ENCODE results near the gene CFAP74.

CFAP74 gene

DNA sequence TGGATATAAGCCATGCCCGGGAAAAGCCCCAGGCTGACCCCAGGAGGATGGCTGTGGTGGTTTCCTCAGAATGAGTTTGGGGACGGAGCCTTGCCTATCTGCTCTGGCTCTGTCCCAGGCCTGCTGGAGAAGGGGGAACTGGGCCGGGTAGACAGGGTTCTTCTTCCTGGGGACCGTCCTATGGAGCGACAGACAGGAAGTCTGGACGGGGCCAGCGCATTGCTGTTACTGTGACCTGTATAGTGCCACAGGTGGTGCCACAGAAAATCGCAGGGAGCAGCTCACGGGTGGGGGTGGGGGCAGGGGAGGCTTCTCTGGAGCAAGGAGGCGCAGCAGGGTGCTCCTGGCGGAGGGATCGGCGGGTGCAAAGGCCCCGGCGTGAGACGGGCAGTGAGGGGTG is 36.4 kb downstream of the CFAP74 start:
- DNase-seq, result no peak

DNA sequence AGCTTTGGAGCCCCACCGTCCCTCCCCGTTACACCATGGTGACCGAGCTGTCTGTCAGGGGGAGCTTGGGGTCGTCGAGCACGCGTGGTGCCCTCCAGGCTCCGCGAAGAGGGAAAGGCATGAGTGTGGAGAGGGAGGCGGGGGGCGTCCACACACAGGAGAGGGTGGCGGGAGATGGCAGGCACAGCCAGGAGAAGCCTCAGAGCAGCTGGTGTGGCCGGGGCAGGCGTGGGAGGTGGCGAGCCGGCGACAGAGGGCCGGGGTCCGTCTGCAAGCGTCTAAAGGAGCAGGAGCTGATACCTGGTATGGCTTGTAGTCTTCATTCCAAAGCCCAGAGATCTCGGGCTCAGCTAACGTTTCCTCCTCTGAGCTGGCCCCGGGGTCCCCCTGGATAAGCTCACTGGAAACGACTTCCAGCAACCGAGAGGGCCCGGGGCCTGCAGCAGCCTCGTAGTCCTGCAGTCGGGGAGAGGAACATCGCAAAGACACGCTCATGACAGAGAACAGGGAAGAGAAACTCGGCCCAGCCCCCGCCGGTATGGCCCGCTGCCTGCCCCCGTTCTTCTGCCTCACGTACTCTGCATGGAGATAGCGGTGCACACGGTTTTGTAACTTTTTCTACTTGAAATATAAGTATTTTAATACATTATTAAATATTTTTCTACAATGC is 37.4 kb downstream of the CFAP74 start:
- no peak for DNase-seq

DNA sequence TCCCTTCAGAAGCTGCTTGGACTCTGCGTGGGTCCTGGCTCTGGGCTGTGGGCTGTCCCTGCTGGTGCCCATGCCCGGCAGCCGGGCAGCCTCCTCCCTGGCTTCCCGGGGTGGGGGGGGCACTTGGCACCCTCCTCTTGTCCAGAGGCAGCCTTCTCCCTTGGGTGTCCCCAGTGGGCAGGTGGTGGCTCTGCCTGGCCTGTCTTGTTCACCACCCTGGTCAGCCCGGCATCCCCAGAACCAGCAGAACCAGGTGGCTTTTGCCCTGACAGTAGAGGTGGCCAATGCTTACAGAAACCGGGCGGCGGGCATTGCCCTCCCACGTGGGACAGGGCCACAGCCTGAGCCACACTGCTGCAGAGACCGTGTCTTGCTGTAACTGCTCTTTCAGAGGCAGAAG is 38.0 kb downstream of the CFAP74 start:
- DNase-seq, result no peak

DNA sequence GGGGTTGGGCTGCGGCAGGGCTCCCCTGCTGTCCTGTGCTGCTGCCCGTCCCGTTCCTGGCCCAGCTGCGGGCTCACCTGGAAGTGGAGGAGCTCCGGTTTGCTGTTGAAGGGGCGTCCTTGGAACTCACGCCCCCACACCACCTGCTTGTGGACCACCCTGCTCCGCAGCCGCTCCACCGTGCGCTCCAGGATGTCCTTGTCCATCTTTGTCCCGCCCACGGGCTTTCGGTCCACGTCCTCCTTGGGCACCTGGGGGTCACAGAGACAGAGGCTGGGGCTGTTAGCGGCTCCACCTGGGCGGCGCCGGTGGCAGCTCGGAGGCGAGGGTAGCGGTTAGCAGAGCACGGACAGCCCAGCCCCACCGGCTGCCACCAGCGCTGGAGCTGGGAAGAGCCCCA is 38.8 kb downstream of the CFAP74 start:
- DNase-seq, result no peak

DNA sequence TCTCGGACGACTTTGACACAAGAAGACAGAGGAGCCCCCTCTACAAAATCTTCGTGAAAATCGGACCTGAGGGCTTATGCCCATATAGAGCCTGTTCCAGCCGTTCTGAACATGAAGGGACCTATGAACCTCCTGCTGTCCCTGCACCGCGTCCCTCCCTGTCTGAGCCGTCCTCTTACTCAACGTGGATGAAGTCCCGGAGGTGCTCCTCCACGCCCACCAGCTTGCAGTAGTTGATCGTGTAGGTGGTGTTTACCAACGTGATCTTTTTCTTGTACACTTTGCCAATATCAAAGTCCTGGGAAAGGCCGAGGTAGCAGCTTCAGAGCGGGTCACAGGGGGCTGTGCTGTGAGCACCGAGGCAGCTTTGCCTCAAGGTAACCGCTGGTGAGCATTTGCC is 40.0 kb downstream of the CFAP74 start:
- no peak for DNase-seq

DNA sequence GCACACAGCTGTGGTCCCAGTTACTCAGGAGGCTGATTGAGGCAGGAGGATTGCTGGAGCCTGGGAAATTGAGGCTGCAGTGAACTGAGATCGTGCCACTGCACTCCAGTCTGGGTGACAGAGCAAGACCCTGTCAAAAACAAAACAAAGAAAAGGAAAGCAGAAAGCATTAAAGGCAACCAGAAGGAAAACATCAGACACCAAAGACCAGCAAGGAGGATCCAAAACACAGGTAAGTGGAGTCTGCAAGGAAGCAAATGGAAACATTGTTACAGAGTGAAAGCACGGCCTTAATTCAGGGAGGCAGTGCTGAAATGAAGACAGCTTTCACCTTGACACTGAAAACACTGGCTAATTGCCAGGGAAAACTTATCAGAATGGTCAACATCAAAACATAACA is 40.8 kb downstream of the CFAP74 start:
- DNase-seq, result no peak

DNA sequence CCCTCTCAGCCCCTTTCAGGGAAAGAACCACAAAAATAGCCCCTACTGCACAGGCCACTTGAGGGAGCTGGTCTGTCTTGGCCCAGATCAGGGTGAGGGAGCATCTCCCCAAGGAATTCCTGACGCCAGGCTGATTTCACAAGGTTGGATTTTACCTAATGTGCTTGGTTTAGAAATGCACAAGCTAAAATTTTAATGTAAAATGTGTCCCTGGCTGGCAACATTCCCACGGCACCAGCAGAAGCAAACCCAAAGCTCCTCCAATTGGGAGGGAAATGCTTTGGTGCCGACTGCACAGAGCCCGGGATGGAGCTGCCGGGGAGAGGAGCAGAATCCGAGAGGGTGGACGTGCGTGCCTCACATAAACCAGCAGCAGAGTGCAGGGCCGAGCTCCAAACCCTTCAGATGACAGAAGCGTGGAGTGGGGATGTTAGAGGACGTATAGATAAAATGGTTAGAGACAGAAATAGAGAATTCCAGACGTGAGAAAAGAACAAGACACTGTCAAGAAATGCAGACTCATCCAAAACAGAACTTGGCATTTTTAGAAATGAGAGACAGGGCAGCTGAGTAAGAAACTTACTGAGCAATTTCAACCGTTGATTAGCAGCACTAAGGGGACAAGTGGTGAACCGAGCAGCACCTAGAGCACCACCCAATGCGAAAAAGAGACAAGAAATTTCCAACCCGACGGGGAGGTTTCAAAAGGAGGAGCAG is 42.9 kb downstream of the CFAP74 start:
- no peak for DNase-seq

DNA sequence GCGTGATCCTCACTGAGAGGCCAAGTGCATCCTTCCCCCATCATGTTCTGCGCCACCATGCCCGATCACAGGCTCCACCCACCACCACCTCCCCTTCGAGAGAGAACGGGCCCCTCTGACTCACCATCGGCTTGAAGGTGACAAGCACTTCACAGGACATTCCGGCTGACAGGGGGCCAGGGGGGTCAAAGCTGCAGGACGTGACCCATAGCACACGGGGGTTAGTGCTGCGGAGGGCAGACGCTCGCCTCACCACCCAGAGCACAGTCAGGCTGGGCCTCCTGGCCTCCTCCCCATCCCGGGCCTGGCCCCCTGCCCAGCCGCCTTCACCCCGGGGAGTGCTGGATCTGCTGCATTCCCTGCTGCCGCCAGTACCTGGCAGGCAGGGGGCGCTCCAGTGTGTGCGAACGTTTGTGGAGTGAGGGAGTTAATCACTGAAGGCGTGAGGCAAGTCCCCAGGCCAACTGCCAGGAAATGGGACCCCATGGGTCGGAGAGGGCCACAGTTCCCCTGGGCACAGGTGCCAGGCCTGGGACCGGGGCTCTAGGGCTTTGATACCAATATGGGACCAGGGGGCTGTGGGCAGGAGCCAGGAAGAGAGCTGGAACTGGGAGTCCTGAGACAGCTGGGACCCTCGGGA is 43.6 kb downstream of the CFAP74 start:
- DNase-seq, result peak; percentile 55

DNA sequence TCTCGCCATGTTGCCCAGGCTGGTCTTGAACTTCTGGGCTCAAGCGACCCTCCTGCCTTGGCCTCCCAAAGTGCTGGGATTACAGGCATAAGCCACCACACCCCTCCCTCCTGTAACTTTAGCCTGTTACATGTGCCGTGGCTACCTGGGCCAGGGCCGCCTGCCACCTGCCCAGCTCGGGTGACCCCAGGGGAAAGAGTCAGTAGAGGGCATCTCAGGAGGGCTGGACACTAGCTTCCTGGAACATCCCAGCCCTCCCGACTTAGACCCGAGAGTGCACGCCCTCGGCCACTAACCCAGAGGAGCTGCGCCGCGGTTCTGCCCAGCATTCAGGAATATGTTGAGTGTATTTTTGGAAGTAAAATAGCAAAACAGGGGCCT is 44.1 kb downstream of the CFAP74 start:
- DNase-seq, result no peak

DNA sequence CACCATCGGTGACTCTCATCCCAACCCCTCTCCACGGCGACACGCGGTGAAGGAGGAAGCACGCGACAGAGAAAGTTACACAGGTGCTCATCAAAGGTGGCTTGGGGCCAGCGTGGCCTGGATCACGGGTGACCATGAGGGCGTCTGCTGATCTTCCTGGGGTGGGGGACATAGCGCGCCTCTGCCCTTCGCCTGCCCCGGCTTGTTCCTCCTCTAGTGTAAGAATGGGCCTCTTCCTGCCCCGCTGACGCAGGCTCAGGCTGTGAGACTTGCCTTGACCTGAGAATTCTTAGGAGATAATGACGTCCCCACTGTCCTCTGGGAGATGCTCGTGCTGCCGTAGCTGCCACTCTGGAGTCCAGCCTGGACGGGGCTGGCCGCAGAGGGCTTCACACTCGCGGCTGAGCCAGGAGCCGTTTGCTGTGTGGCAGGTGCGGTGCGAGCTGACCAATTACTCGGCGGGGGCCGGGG is 45.5 kb downstream of the CFAP74 start:
- DNase-seq, result no peak

DNA sequence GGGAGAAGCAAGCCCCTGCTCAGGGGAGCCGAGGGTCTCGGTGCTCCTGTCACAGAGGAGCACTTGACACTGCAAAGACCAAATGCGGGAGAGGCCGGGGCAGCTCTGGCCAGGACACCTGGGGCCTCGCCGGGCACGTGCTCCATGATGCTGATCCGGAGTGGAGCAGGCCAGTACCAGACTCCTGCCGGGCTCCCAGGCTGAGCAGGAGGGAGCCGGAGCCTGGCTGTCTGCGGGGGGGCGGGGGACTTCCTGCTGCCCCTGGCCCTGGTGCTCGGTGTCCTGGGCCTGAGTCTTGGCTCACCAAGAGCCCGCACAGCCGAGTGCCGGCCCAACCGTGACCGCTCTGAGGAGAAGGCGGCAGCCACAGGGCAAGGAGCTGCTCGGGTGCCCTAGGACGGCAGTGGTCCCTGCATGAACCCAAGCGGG is 46.0 kb downstream of the CFAP74 start:
- no peak for DNase-seq

DNA sequence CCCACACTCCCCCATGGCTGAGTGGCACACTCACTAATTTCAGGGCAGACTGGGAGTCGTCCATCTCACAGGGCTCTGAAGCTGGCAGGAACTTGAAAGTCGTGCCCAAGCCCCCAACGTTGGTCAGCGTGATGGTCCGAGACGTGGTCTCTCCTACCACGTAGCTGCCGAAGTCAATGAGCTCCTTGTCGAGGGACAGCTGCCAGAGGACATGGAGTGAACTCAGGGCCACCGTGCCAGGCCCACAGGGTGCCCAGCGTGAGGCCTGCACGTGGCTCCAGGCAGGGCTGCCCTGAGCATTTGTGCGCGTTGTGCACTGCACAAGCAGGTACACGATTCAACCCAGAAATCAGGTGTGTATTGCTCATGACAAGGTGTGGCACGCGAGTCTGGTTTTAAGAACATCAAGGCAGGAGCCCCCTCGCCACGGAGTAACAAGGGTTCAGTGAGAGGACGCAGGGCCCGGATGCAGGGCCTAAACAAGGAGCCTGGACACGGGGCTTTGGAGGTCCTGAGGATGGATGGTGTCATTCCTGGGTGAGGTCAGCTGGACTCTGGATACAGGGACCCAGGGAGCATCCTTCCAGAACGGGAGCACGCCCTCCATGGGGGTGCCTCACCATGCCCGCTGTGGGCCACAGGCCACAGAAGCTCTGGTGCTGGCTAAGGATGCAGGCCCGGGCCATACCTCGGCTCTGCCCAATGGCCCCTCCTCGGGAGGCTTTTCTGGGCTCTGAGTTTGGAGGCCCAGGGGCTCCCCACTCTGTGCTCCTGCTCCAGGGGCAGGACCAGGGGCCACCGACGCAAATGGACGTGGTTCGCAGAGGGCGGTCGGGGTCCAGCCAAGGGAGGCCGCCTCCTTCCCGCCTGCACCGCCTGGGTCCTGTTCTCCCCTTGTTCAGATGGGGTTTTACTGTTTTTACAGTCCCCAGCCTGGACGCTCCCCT is 46.7 kb downstream of the CFAP74 start:
- no peak for DNase-seq

DNA sequence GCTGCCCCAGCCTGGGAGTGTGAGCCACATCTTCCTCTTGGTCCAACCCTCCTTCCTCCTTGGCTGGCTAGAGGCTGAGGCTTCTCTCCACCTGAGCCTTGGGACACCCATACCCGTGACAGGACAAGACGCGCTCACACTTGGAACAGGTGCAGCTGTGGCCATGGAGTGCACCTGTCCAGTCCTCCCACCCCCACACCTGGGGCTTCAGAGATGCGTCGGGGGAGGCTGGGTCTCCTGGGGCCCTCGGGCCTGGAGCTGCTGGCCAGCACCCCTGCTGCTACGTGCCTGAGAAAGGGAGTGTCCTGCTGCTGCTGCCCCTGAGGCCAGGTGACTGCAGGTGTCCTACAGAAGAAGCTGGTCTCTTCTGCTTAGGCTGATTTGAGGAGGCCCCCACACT is 47.5 kb downstream of the CFAP74 start:
- DNase-seq, result peak; percentile 56

DNA sequence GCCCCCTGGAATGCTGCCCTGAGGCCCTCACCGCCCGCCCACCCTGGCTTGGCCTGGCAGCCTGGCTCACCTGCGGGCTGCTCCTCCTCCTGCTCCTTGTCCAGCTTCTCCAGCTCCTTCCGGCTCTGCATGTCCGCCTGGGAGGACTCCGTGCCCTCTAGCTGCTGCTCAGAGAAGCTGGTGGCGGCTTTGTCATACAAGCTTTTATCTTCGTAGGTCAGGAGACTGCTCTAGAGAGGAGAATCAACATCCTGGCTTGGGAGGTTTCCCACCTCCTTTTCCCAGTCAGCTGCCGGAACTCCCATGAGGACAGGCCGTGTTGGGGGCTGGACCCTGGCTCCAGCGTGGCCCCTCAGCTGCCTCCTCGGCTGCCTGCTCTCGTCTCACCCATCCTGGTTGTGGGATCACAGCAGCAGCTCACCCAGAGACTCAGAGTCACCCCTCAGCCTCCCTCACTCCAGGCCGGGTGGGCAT is 47.9 kb downstream of the CFAP74 start:
- DNase-seq, result no peak

DNA sequence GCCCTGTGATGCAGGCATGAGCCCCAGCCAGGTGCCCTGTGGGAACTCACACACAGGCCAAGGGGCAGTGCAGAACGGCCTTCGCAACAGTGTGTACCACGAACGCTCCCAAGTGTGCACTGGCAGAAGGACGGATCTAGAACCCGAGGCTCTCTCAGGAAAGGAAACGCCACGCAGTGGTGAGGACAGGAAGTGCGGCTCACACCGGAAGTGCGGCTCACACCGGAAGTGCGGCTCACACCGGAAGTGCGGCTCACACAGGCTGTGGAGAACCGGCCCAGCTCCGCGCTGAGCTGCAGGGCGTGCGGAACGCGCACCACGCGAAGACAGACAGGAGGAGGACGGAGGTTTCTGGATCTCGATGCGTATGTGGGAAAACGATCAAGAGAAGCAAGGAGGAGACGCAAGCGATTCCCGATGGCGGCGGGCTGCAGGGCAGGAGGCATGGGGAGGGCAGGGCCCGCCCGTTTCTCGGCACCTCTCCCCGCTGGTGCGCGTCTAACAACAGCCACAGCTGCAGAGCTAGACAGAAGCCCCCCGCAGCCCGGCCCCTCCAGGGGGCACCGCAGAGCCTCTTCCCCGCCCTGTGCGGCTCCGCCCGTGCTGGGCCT is 48.6 kb downstream of the CFAP74 start:
- DNase-seq, result no peak

DNA sequence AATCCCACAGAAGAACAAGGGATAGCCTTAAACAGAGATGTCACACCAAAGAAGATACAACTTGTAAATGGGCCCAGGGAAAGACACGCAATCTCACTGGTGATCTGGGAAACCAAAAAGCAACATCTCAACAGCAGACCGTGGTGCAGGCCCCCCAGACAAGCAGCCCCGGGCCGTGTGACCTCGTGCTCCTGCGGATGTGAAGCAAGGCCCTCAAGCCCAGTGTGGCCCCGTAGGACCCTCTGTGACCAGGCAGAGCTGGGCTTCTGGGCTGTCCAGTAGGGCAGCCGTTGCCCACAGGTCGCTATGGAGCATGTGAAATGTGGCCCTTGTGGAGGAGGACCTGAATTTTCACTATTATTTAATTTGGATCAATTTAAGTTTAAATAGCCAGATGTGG is 49.6 kb downstream of the CFAP74 start:
- DNase-seq, result no peak

DNA sequence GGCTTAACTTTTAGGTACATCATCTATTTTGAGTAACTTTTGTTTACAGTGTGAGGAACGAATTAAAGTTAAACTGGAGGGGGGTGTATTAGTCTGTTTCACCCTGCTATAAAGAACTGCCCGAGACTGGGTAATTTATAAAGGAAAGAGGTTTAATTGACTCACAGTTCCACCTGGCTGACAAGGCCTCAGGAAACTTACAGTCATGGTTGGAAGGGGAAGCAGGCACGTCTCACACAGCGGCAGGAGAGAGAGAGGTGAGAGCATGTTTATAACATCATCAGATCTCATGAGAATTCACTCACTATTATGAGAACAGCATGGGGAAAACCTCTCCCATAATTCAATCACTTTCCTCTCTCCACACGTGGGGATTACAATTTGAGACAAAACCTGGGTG is 52.6 kb downstream of the CFAP74 start:
- no peak for DNase-seq

DNA sequence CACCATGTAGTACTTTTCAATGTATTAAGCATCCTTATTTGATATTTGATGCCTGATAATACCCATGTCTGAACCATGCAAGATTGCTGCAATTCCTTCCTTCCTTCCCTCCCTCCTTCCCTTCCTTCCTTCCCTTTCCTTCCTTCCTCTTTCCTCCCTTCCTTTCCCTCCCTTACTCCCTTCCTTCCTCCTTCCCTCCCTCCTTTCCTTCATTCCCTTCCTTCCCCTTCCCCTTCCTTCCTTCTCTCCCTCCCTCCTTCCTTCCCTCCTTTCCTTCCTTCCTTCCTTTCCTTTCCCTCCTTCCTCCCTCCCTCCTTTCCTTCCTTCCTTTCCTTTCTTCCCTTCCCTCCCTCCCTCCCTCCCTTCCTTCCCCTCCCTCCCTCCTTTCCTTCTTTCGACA is 54.8 kb downstream of the CFAP74 start:
- DNase-seq, result no peak

DNA sequence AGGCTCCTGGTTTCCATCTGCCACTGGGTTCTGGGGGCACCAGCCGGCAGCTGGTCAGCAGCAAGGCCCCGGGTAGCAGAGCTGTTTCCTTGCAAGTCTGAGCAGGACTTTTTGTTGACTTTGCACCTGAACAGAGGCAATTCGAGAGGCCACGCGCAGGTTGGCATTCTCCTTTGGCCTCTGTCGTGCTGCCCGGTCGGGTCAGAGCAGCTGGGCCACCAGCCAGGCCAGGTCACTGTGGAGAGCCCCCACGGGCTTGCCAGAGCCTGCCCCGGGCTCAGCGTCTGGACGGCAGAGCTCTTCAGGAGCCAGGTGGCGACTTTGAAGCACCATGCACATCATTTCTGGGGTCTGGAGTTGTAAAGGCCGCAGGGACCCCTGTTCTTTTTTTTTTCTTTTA is 56.1 kb downstream of the CFAP74 start:
- DNase-seq, result peak; percentile 32

DNA sequence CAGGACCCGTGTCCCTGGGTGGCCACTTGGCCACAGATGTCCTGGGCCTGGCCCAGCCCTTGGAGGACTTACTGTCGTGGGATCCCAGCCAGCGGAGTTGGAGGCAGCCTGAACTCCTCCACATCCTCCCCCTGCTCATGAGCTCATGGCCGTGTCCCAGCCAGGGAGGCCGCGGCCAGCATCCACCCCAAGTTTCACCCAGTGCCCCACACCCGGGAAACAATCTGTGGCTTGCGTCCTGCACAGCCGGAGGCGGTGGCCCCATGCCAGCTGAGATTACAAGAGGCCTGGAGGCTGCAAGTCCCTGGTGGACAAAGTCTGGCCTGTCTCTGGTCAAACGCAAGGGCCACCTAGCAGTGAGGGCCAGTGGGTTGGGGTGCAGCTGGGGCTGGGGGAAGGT is 57.0 kb downstream of the CFAP74 start:
- no peak for DNase-seq

DNA sequence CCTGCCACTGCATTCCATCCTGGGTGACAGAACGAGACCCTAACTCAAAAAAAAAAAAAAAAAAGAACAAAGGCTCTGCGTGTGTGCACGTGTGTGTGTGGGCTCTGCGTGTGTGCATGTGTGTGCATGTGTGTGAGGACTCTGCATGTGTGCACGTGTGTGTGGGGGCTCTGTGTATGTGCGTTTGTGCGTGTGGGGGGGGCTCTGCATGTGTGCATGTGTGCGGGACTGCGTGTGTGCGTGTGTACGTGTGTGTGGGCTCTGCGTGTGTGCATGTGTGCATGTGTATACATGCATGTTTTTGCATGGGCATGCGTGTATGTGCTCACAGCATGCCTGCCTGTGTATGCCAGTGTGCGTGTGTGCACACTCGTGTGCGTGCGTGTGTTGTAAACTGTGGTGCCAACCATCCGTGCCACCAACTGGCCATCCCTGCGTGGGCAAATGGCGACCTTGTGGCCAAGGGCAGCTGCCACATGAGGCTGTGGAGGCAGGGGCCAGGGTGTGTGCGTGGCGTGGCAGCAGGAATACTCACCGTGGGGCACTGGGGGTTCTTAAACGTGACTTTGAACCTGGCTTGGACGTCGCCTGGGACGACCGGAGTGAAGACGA is 57.7 kb downstream of the CFAP74 start:
- DNase-seq, result no peak
